Fibroblast of skin of right biceps (primary cell): Measurements from ENCODE around the gene PRKD1.
"Not testable (repeated sequence)": the region's sequence is repeated elsewhere in the genome, so short reads cannot be mapped to it uniquely, and the experiment has no call there.

Experiments
- DNase-seq: peaks from one replicate; pipeline ENCODE4 v3.0.0-alpha.2; 2013

Gene PRKD1

GRCh38 chr14:29898470-29898869, 29.2 kb downstream of the PRKD1 start:
- DNase-seq, result no peak

GRCh38 chr14:29897181-29897580, 30.5 kb downstream of the PRKD1 start:
- no peak for DNase-seq

GRCh38 chr14:29896354-29896821, 31.3 kb downstream of the PRKD1 start:
- DNase-seq, result no peak

GRCh38 chr14:29895591-29896083, 32.0 kb downstream of the PRKD1 start:
- no peak for DNase-seq

- DNase-seq, result no peak
Measured at GRCh38 chr14:29893989-29894388, 33.7 kb downstream of the PRKD1 start.

- DNase-seq, result peak; percentile 7
Measured at GRCh38 chr14:29892327-29892726, 35.3 kb downstream of the PRKD1 start.

GRCh38 chr14:29885988-29886387, 41.7 kb downstream of the PRKD1 start:
- DNase-seq, result no peak

GRCh38 chr14:29868000-29868399, 59.6 kb downstream of the PRKD1 start:
- peak; percentile 76 for DNase-seq

- no peak for DNase-seq
Measured at GRCh38 chr14:29865299-29865698, 62.3 kb downstream of the PRKD1 start.

GRCh38 chr14:29861996-29862395, 65.7 kb downstream of the PRKD1 start:
- no peak for DNase-seq

- no peak for DNase-seq
Measured at GRCh38 chr14:29858299-29858698, 69.3 kb downstream of the PRKD1 start.

GRCh38 chr14:29857551-29857950, 70.1 kb downstream of the PRKD1 start:
- DNase-seq, result no peak

GRCh38 chr14:29856516-29856915, 71.1 kb downstream of the PRKD1 start:
- no peak for DNase-seq

GRCh38 chr14:29853691-29854090, 74.0 kb downstream of the PRKD1 start:
- not testable (repeated sequence) for DNase-seq

GRCh38 chr14:29853272-29853671, 74.4 kb downstream of the PRKD1 start:
- DNase-seq, result no peak

GRCh38 chr14:29851397-29851796, 76.2 kb downstream of the PRKD1 start:
- peak; percentile 74 for DNase-seq

- no peak for DNase-seq
Measured at GRCh38 chr14:29847056-29847380, 80.6 kb downstream of the PRKD1 start.

GRCh38 chr14:29846339-29847055, 81.2 kb downstream of the PRKD1 start:
- no peak for DNase-seq

GRCh38 chr14:29843981-29844380, 83.7 kb downstream of the PRKD1 start:
- no peak for DNase-seq

- no peak for DNase-seq
Measured at GRCh38 chr14:29842228-29842627, 85.4 kb downstream of the PRKD1 start.

GRCh38 chr14:29840369-29840892, 87.2 kb downstream of the PRKD1 start:
- DNase-seq, result not testable (repeated sequence)

- DNase-seq, result not testable (repeated sequence)
Measured at GRCh38 chr14:29839691-29840090, 88.0 kb downstream of the PRKD1 start.

- no peak for DNase-seq
Measured at GRCh38 chr14:29838752-29839151, 88.9 kb downstream of the PRKD1 start.

GRCh38 chr14:29836395-29836794, 91.3 kb downstream of the PRKD1 start:
- DNase-seq, result no peak

GRCh38 chr14:29832042-29832441, 95.6 kb downstream of the PRKD1 start:
- no peak for DNase-seq
